ENCODE measurements around the gene GGNBP2. TPM values are rescaled to one million over a fixed set of nuclear protein-coding genes. Genes with fewer than 3 reads are reported as not detected.

The GGNBP2 gene
- total RNA-seq, 4 donors from 2014 or later = 41.6 to 55.8 (median 54.2) TPM

DNA sequence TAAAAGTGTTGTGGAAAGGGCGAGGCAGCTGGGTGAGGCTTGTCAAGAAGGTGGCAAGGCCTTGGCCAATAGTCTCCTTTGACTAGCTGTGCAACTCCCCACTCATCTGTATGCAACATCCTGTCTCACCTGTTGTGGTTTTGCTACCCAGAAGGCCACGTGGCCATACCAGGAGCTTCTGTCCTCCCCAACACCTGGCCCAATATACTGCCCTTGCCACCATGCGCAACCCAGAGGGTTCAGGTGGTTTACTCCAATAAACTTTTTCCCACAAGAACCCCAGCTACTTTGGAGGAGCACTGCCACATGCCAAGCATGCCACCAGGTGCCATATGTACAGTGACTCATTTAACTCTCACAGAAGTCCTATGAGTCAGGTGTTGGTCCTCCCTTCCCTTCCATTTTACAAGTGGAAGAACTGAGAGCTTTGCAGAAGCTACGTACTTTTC lies 20.3 kb upstream of the GGNBP2 start:
- Histone ChIP-seq H3K36me3 (peaks cover 34 to 88% (median 69%) of the 10 kb centered on the region in 4 donors), H3K4me3 (no peak overlapping the region), H3K27ac (replicated peaks in 1 of 4) (no peak overlapping the region), H3K4me1 (no peaks in the 10 kb centered on the region), H3K9me3 (no peaks in the 10 kb centered on the region), H3K27me3 (no peaks in the 10 kb centered on the region)
- intact Hi-C loops (cut with DNase I) = no loop called here
- 95% methylated on average over 4 of the region's 4 CpGs for WGBS
- DNase-seq (ENCODE audit: extremely low spot score) = no peak
- TF ChIP-seq POLR2AphosphoS5 (IDR thresholded peaks at IDR 0.05) (no peak), EP300 (IDR thresholded peaks at IDR 0.05) (no peak), POLR2A (IDR thresholded peaks at IDR 0.05; ENCODE audit: low read depth) (no peak)
- TF ChIP-seq, protein P1, sequence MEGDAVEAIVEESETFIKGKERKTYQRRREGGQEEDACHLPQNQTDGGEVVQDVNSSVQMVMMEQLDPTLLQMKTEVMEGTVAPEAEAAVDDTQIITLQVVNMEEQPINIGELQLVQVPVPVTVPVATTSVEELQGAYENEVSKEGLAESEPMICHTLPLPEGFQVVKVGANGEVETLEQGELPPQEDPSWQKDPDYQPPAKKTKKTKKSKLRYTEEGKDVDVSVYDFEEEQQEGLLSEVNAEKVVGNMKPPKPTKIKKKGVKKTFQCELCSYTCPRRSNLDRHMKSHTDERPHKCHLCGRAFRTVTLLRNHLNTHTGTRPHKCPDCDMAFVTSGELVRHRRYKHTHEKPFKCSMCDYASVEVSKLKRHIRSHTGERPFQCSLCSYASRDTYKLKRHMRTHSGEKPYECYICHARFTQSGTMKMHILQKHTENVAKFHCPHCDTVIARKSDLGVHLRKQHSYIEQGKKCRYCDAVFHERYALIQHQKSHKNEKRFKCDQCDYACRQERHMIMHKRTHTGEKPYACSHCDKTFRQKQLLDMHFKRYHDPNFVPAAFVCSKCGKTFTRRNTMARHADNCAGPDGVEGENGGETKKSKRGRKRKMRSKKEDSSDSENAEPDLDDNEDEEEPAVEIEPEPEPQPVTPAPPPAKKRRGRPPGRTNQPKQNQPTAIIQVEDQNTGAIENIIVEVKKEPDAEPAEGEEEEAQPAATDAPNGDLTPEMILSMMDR (IDR thresholded peaks at IDR 0.05) = no peak

DNA sequence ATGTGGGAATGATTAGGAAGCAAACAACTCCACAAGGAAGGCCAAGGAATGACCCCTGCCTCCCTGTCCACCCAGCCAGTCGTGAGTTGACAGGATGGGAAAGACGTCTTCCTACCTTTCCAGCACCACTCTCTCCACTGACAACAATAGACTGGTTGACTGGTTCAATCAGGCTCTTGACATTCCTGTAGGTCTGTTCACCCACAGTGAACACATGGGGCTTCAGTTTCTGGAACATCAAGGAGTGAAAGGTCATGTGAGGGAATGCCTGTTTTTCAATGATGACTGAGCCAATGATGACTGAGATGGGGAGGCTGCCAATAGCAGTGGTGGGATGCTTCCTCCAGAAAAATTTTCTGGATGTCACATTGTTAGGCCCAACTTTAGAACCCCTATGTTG lies 19.6 kb upstream of the GGNBP2 start:
- WGBS = 88% methylated on average over 2 of the region's 2 CpGs
- Histone ChIP-seq H3K4me3 (no peak overlapping the region), H3K27me3 (no peaks in the 10 kb centered on the region), H3K27ac (replicated peaks in 1 of 4) (no peak overlapping the region), H3K9me3 (no peaks in the 10 kb centered on the region), H3K4me1 (no peaks in the 10 kb centered on the region), H3K36me3 (peaks cover 34 to 90% (median 75%) of the 10 kb centered on the region in 4 donors)
- intact Hi-C loops (cut with DNase I) = no loop called here
- TF ChIP-seq POLR2AphosphoS5 (IDR thresholded peaks at IDR 0.05) (no peak), EP300 (IDR thresholded peaks at IDR 0.05) (no peak), POLR2A (IDR thresholded peaks at IDR 0.05; ENCODE audit: low read depth) (no peak)
- TF ChIP-seq, protein P1 (IDR thresholded peaks at IDR 0.05) = no peak
- DNase-seq (ENCODE audit: extremely low spot score) = no peak

DNA sequence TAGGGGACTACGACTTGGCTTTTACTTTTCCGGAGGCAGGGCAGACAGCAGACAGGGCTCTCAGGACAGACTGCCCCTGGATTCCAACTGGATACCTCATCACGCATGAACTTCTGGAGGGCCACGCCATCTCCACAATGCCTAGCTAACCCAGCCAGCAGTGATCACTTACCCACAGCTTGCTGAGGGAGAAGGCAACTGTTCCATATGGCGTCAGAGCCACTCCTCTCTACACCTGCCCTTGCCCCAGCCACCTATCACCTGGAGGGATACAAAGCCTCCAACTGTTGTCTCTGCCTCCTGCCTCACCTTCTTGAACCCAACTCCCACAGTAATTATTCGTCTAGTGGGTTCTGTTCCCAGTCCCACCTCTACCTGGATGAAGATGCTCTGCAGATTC lies 18.8 kb upstream of the GGNBP2 start:
- Histone ChIP-seq H3K27me3 (no peaks in the 10 kb centered on the region), H3K36me3 (peaks cover 34 to 90% (median 78%) of the 10 kb centered on the region in 4 donors), H3K4me3 (no peak overlapping the region), H3K27ac (replicated peaks in 1 of 4) (no peak overlapping the region), H3K9me3 (no peaks in the 10 kb centered on the region), H3K4me1 (no peaks in the 10 kb centered on the region)
- WGBS = 92% methylated on average over 6 of the region's 6 CpGs
- intact Hi-C loops (cut with DNase I) = no loop called here
- DNase-seq (ENCODE audit: extremely low spot score) = no peak
- TF ChIP-seq POLR2AphosphoS5 (IDR thresholded peaks at IDR 0.05) (no peak), POLR2A (IDR thresholded peaks at IDR 0.05; ENCODE audit: low read depth) (no peak), EP300 (IDR thresholded peaks at IDR 0.05) (no peak)
- TF ChIP-seq, protein P1 (IDR thresholded peaks at IDR 0.05) = no peak

DNA sequence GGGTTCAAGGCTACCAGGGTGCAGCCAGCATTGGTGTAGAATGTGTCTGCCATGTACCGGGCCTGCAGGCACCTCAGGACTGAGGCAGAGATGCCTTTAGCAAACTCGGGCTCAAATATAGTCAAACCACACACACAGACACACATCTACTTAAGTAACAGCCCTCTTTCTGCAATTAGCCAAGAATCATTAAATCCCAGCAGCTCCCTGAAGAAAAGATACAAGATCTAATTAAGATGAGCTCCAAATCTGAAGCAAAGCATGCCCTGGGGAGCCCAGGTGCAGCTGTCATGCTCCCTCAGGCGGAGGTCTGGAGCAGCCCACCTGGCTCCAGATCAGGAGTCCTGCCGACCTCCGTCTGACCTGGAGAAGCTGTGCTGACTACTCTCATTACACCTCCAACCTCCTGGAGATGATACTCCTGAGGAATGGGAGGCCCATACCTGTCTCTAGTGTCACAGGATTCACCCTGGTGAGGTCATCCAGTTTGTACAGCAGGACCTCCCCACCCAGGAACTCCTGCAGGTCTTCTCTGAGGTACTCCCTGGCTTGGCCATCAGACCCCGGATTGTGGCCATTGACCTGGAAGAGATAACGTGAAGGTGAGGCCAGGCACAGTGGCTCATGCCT lies 17.0 kb upstream of the GGNBP2 start:
- WGBS = 92% methylated on average over 3 of the region's 7 CpGs
- peaks cover 34 to 96% (median 82%) of the 10 kb centered on the region in 4 donors for H3K36me3 ChIP-seq

More for the DNA sequence above, 17.0 kb upstream of the GGNBP2 start:
- H3K4me3 ChIP-seq = no peak overlapping the region
- H3K27ac ChIP-seq (replicated peaks in 1 of 4) = no peak overlapping the region
- H3K9me3 ChIP-seq = no peaks in the 10 kb centered on the region
- H3K4me1 ChIP-seq = no peaks in the 10 kb centered on the region
- no peak for DNase-seq (ENCODE audit: extremely low spot score)
- intact Hi-C loops (cut with DNase I) = no loop called here
- no peaks in the 10 kb centered on the region for H3K27me3 ChIP-seq
- TF ChIP-seq EP300 (IDR thresholded peaks at IDR 0.05) (no peak), POLR2AphosphoS5 (IDR thresholded peaks at IDR 0.05) (no peak), POLR2A (IDR thresholded peaks at IDR 0.05; ENCODE audit: low read depth) (no peak)
- TF ChIP-seq, protein P1 (IDR thresholded peaks at IDR 0.05) = no peak

Data from esophagus muscularis mucosa (tissue), 4 donors.